ENCODE results near the gene B3GNT2.

- TF ChIP-seq CTCF (IDR thresholded peaks at IDR 0.05) (no peak), POLR2A (IDR thresholded peaks at IDR 0.05) (no peak), POLR2AphosphoS5 (IDR thresholded peaks at IDR 0.05) (no peak), EP300 (IDR thresholded peaks at IDR 0.05) (no peak)
These were observed 44.6 kb downstream of the B3GNT2 start for GRCh38 chr2:62240546-62240945.

Measured in suprapubic skin (tissue), 4 donors.